GM19468 (cell line): ENCODE results near the gene MZT2B.
"Not testable (repeated sequence)": the region's sequence is repeated elsewhere in the genome, so short reads cannot be mapped to it uniquely, and the experiment has no call there.

Source experiments
- ATAC-seq: cut with Tn5 transposase; IDR thresholded peaks from one replicate; pipeline ENCODE4 v1.9.1; 2021; ENCODE audit warnings: mild to moderate bottlenecking, moderate library complexity, moderate number of reproducible peaks; ENCODE audit not compliant: unreplicated experiment; ENCODE audit errors: extremely low read depth

The MZT2B gene

DNA sequence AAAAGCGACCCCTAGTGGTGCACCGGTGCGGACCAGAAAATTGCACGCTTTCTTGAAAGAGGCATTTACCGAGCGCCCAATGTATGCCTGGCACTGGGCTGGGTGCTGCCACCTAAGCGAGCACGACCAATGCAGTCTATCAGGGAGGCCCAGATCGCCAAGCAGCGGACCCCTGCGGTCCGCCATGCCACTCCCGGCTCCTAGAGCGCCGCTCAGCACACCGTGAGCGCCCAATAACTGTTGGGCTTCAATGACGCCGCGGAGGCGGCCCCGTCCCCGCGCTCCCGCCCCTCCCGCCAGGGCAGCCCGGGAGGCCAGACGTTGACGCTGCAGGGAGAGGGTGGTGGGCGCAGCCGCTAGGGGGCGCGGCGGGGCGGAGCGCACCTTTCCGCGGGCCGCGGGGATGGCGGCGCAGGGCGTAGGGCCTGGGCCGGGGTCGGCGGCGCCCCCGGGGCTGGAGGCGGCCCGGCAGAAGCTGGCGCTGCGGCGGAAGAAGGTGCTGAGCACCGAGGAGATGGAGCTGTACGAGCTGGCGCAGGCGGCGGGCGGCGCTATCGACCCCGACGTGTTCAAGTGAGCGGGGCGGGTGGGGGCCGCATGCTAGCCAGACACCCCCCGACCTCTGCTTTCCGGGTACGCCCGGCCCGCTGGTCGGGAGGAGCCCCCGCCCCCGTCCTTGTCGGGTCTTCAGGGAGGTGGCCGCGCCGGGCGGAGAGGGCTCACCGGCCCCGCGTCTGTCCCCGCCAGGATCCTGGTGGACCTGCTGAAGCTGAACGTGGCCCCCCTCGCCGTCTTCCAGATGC lies at the start of gene MZT2B:
MZT2B (plus strand) TSS at position 383 of the 803 bp plus-strand sequence; CDS start at position 404, 21 bp downstream.
- ATAC-seq: peak; percentile 90

DNA sequence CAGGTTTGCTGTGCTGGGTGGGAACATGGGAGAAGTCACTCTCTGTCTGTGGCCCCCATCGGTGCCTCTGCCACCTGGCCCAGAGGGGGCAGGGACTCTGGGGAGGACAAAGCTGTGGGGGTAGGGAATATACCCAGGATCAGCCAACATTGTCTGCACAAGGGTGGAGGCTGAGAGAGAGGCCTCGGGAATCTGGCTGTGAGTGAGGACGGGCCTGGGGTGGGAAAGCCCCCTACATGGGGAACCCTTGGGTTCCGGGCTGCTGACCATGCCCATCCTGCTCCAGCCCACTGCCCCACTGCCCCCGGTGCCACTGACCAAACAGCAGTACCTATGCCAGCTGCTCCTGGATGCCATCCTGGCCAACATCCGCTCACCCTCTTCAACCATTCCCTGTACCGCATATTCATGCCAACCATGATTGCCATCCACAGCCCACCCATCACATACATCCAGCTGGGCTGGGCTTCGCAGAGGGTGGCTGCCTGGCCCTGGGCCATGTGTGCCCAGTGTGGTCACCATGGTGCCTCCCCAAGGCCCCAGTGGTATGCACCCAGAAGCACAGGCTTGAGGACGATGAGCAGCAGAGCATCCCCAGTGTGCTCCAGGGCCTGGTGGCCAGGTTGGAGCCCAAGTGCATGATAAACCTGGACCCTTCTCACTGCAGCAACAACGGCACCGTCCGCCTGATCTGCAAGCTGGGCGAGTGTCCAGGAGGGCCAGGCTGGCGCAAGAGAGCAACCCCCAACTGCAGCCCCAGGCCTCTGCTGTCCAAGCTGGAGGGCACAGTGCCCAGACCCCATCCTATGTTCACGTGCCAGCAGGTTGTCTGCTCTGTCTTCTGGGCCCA lies 46.1 kb upstream of the MZT2B start:
- no peak for ATAC-seq

- ATAC-seq: not testable (repeated sequence)
Observed at GRCh38 chr2:130136546-130136945, 45.5 kb upstream of the MZT2B start.

- ATAC-seq: not testable (repeated sequence)
Observed at GRCh38 chr2:130137118-130137517, 44.9 kb upstream of the MZT2B start.

DNA sequence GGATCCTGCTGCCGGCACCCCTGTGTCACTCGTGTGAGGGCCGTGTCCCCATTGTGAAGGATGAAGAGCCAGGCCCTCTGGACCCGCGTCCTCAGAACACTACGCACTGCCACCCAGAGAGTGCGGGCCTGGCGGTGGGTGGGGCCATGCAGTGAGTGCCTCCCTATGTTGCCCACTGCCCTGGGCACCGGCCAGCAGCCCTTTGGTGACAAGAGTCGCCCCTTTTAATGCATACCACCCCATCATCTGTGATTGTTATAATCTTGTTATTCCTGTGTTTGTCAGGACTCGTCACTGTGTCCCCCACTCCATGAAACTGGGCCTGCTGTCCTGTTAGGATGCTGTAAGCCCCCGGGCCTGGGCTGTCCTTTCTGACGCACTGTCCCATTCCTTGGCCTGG lies 43.7 kb upstream of the MZT2B start:
- ATAC-seq: not testable (repeated sequence)

DNA sequence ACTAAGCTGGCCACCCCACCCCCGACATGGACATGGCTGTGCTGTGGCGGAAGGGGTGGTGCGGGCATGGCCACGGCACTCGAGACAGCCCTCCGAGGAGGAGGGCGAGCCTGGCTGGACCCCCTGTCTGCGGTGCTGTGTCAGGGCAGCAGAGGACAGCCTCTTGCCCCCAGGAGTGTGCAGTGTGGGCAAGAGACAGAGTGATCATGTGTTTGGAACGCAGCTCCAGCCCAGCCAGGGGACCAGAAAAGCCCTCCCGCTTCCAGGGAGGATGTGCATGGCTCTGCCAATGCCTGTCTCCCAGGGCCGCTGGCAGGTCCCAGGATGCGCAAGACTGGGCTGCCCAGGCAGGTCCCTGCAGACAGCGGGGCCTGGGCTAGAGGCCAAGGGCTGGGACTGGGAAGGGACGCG lies 43.2 kb upstream of the MZT2B start:
- not testable (repeated sequence) for ATAC-seq

DNA sequence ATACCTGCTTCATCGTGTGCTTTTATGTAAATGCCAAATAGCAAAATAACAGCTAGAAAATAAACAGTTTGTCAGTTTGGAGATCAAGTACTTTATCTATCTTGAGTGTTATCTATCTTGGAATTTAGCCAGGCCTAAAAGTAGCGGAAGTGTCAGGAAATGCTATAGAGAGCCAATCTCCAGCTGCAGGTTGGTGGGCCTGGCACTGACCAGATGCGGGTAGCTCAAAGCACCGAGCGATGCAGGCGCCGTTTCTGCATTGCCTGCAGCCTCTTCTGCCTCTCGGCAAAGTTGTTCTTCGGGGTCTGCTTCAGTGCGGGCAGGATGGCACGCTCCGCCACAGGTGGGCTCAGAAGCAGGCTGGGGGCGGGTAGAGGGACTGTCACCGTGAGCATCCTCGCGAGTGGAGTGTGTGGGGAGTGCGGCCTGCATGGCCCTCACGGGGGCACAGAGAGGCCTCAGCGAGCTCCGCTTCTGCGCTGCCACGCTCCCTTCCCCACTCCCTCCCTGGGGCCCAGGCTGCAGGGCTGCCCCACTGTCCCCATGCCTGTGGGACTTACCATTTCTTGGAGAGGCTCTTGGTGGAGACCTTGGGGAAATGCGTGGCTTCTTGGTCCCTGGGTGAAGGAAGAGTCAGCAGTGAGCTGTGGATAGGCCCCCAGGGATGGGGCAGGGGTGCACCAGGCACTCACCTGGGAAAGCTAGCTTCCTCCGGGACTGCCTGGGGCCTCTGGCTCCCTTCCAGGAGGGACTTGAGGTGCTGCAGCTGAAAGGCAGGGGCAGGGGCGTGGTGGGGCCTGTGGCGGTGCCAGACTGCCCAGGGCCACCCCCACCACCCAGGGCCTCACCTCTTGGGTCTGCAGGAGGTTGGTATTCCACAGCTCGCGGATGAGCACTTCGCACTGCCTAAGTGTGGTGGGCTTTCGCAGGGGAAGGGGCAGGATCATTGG lies 42.5 kb upstream of the MZT2B start:
- ATAC-seq: not testable (repeated sequence)

- ATAC-seq: not testable (repeated sequence)
Observed at GRCh38 chr2:130140516-130140915, 41.5 kb upstream of the MZT2B start.

GRCh38 chr2:130141002-130141401 lies 41.1 kb upstream of the MZT2B start:
- not testable (repeated sequence) for ATAC-seq

DNA sequence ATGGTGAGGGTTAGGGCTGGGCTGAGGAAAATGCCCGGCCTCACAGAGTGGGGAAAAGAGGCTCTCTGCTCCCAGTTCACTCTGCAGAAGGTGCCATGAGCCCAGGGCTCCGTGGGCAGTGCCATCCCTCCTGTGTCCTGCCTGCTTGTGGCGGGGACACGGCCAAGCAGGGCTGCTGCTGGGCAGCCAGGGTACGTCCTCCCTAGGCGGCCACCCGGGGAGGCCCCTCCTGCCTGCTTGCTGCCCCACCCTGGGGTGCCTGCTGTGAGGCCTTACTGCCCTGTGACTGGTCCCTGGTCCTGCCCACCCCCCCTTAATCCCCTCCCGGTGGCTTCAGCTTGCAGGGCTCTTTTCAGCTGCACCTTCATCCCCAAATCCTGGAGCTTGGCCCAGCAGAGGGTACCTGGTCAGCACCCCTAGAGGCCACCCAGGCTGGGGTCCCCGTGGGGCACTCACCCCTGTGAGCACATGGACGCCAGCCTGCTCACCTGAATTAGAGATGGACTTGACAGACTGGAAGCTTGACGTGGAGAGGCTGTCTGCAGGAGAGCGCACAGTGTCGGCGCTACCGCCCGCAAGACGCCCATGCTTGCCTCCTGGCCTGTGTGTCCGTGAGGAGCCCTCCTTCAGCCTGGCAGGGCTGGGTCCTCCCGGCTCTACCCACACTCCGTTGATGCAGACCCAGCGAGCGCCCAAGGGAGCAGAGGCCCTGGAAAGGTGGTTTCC lies 40.3 kb upstream of the MZT2B start:
- not testable (repeated sequence) for ATAC-seq

DNA sequence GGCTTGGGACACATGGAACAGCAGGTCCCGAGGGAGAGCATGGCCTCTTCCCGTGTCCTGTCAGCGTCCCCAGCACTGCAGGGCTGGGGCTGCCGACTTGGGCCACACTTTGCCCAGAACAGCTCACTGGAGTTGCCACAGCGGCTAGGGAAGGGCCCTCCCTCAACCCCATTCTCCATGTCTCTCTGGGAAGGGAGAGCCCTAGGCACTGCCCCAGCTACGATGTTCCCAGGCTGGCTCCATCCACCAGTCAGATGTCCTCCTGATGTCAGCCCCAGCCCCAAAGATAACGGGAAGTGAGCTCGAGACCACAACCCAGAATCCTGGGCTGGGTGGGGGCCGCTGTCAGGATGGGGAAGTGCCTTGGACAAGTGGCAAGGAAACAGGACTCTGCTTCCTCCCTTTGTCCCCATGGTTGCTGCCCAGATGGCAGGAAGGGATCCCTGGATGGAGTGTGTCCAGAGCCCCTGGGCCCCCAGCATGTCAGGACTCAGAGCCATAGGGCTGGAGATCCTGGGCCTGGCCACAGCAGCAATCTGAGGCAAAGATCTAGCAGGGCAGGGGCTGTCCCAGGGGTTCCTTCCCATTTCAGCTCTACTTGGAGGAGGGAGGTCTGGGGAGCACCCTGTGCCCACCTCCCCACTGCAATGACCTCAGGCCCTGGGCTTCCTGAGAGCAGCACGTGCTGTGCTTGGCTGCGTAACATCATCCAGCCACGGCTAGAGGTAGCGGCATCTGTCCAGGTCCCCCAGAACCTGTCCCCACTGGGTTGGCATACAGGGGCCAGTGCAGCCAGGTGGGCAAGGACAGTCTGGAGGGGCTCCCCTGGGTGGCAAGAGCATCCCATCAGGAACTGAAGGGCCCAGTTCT lies 39.4 kb upstream of the MZT2B start:
- ATAC-seq: not testable (repeated sequence)

DNA sequence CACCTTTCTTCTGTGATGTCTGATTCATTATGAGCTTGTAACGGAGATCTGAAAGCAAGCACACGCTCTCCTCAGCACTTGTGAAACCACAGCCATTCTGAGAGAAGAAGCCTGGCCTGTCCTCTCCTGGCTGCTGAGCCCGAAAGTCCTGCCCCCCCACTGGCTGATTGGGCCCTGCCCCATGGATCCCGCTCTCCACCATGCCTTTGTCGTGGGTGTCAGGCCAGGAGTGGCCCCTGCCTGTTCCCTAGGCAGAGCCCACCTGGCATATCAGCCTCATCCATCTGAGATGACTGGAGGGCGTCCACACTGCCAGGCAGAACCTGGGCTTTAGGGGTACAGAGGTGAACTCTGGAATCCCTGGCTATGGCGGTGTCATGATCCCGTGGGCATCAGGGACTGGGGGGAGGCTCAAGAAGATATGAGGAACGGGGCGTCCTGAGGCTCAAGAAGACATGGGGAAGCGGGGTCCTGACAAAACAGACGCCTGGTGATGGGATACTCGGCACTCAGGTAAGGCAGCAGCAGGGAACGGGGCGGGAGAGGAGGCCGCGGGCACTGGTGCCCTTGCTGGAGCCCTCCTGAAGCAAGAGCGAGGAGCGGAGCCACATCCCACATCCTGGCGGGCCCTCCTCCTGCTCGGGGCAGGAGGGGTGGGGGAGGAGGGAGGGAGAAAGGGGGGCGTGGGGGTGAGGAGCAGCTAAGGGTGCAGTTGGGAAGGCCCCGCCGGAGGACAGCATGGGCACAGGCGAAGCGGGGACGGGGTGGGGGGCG lies 38.6 kb upstream of the MZT2B start:
- ATAC-seq: not testable (repeated sequence)

DNA sequence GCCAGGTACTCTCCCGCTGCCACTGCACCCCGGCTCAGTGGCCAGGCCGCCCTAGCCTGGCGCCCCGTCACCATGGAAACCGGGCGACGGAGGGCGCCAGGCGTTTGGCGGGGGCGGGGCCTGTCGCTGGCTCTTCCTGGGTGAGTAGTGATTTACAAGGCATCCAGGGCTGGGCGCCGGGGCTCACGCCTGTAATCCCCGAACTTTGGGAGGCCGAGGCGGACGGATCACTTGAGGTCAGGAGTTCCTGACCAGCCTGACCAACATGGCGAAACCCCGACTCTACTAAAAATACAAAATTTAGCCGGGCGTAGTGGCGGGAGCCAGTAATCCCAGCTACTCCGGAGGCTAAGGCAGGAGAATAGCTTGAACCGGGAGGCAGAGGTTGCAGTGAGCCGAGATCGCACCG lies 37.1 kb upstream of the MZT2B start, which contains the start of gene CCDC74B:
CCDC74B (minus strand) TSS at position 107 of the 409 bp plus-strand sequence. CDS start 116 bp downstream, outside the sequence.
- peak; percentile 76 for ATAC-seq

GRCh38 chr2:130148515-130148914 lies 33.5 kb upstream of the MZT2B start:
- ATAC-seq: not testable (repeated sequence)

- ATAC-seq: no peak
Observed at GRCh38 chr2:130150181-130151144, 31.6 kb upstream of the MZT2B start.

DNA sequence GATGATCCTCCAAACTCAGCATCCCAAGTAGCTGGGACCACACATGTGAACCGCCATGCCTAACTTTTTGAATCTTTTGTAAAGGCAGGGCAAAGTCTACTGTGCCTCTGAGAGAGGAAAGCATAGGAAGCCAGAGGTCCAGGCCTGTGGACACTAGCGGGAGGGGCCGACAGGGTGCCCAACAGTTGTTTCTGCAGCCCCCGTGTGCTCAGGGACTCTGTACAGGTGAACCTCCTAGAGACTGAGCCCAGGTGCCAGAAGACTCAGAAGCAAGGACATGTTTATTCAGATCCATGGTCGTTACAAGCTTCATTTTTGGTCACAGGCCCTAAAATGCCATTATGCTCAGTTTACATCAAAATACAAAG lies 30.9 kb upstream of the MZT2B start:
- not testable (repeated sequence) for ATAC-seq
